Activated CD4-positive, CD25-positive, alpha-beta regulatory T cell treated with anti-CD3 and anti-CD28 coated beads, Interleukin-2, amount 50 U/mL, for 24 hours (primary cell): ENCODE measurements around the gene SPARC.
"Not testable (repeated sequence)": the region's sequence is repeated elsewhere in the genome, so short reads cannot be mapped to it uniquely, and the experiment has no call there.

ENCODE experiments used
- ATAC-seq, 2 donors: fragments of 150-1000 bp; cut with Tn5 transposase; one replicate each; pipeline ENCODE4 v1.10.0; 2021; ENCODE audit warnings: mild to moderate bottlenecking in 1 of 2, moderate library complexity in 1 of 2

The SPARC gene

DNA sequence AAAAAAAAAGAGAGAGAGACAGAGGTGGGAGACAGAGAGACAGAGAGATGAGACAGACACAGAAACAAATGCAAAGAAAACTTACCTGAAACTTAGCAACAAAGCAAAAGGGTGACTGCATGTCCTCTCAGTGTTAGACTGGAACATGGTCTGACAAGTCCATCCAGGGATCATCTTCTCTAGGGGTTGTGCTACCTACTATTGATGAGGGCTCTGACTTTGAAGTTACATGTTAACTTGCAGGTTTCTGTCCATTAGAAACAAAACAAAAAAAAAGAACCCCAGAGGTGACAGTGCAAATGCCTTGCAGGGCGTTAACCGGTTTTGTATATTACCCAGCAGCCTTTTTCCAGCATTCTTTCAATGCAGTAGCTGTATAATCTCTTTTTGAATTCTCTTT, 13.6 kb upstream of the SPARC start:
- ATAC-seq = no peak

DNA sequence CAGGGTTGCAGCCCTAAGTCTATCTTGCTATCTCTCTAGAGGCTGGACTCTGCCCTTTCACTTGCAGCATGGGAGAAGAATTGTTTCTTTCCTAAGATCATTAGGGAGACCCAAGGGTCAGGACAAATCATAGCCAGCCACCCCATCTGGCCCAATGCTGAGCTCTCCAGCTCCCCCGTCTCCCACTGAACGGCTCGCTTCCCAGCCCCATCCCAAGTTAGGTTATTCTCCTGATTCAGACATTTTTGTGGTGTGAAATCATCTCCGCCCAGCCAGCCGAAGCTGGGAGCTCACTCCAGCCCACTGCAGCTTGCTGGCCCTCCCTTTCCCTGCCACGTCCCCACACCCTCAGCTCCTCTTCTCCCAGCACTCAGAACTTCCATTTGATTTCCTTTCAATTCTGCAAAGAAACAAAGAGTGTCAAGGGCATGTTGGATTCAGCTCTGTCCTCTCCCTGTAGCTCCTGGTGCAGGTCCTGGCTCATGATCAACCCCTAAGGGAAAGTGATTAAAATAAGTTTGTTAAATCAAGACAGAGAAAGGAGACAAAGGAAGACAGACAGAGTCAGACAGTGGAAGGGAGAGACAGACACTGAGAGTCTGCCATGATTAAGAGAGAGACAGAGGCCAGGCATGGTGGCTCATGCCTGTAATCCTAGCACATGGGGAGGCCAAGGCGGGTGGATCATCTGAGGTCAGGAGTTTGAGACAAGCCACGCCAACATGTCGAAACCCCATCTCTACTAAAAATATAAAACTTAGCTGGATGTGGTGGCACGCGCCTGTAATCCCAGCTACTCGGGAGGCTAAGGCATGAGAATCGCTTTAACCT, 12.6 kb upstream of the SPARC start:
- no peak for ATAC-seq

DNA sequence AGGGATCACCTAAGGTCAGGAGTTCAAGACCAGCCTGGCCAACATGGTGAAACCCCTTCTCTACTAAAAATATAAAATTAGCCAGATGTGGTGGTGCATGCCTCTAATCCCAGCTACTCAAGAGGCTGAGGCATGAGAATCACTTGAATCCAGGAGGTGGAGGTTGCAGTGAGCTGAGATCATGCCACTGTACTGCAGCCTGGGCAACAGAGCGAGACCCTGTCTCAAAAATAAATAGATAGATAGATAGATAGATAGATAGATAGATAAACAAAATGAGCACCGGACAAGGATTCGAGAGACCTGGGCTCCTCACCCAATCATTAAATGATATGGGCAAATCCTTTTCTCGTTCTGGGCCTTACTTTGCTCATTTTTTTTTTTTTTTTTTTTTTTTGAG, 11.4 kb upstream of the SPARC start:
- not testable (repeated sequence) for ATAC-seq

DNA sequence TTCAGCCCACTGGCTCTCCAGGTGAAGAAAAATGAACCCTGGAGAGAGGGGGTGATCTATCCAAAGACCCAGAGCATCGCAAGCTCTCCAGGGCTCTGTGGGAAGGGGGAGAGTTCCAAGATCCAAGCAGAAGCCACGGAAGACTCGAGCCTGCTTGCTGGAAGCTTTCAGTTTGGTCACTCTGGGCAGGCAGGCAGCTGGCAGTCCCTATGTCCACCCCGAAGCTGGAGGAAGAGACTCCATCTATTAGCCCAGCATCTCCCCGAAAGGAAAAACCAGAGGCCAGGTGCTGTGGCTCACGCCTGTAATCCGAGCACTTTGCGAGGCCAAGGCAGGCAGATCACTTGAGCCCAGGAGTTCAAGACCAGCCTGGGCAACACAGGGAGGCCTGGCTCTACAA, 10.7 kb upstream of the SPARC start:
- no peak for ATAC-seq

DNA sequence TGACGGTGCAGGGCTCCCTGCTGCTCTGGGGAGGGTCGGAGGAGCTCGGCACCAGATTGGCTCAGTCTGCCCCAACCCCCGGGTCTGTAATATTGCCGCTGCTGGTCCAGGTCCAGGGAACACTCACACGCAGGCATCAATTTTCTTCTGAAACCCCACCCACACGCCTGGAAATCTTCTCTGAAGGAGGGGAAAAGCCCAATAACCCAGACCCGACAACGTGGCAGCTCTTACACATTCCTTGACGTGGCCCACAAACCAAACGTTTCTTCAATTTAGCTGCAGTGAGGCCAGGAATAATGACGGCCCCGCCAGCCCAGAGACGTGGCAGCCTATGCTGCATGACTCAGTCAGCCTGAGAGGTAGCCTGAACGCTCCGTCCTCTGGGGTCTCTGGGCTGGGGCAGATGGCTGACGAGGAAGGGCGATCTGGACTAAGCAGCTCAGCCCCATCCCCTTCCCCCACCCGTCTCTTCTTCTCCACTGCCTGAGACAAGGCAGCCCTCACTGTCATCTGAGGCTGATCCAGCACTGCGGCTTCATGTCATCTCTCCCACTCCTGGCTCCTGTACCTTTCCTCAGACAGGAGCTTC, 9.9 kb upstream of the SPARC start:
- no peak for ATAC-seq

DNA sequence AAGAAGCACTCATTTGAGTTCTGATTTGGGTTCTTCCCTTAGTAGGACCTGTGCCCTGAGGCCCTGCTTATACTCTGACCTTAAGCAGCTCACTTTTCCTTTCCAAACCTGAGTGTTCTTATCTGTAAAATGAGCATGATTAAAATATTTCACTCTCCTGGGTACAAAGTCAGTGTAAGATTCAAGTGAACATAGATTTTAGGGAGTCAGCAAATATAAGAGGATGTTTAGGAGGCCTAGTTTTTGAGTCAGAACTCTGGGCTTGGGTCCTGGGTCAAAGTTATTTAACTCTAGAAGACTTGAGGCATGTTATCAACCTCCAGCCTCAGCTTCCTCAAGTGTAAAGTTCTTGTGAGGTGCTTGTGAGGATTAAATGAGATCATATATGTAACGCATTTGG, 8.7 kb upstream of the SPARC start:
- no peak for ATAC-seq

DNA sequence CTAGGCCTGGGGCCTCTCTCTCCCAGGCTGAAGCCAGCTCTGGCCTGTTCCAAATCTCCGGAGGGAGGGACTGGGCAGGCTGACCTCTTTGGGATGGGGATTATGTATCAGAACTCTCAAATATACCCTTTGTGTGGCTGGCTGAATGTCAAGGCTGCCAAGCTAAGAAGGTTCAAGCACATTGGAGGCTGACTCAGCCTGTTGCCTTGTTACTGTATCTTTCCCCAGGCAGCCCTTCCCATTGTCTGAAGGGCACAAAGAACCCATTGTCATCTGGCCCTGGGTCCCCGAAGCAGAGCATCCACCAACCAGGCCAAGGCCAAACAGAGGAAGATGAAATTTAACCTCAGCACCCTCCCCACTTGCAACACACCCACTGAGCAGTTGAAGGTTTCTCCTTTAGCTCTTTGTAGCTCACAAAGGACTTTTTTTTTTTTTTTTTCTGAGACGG, 7.3 kb upstream of the SPARC start:
- no peak for ATAC-seq

DNA sequence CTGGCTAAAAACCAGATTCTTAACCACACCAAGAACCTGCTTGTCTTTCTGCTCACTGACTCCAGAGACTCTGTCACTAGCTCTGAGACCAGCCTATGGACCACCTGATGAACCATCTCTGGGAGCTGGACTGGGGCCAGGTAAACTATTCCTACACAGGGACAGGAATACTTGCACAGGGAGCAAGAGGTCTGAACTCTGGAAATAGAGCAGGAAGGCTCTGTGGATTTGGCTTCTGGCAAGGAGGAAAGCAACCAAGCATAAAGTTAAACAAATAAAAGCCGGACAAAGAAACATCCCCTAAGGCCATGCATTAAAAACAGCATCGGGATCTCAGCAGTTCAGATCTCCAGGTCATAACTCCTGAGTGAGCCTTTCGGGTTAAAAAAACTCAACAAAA, 5.6 kb upstream of the SPARC start:
- ATAC-seq = no peak

DNA sequence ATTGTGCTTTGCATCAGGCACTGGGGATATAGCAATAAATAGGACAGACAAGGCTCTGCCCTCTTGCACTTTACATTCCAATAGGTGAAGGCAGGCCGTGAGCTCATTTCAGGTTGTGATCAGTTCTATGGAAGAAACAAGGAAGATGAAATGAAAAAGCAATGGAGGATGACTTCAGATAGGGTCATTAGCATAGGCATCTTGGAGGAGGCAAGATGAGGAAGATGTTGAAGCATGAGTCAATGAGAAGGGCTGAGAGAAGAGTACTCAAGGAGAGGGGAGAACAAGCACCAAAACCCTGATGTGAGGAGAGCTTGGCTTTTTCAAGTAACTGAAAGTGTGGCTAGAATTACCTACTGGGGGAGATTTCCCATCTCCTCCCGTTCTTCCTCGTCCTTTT, 5.0 kb upstream of the SPARC start:
- no peak for ATAC-seq

DNA sequence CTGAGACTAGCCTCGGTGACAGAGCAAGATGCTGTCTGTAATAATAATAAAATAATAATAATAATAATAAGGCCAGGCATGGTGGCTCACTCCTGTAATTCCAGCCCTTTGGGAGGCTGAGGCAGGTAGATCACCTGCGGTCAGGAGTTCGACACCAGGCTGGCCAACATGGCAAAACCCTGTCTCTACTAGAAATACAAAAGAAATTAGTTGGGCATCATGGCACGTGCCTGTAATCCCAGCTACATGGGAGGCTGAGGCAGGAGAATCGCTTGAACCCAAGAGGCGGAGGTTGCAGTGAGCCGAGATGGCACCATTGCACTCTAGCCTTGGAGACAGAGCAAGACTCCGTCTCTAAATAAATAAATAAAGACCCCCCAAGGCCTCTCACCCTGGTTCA, 2.9 kb upstream of the SPARC start:
- ATAC-seq = not testable (repeated sequence)

DNA sequence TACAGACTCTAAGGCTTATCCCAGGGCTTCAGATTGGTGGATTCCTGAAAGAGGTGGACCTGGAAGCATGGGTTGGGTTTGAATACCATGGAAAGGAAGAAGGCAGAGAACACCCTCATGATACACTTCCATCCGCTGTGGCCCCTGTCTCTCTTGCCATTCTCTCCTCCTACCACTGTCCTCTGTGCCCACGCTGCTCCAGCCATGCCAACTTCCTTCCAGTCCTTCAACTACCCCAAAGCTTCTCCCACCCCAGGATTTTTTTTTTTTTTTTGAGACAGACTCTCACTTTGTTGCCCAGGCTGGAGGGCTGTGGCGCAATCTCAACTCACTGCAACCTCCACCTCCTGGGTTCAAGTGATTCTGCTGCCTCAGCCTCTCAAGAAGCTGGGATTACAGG, 1.7 kb upstream of the SPARC start:
- ATAC-seq = no peak

DNA sequence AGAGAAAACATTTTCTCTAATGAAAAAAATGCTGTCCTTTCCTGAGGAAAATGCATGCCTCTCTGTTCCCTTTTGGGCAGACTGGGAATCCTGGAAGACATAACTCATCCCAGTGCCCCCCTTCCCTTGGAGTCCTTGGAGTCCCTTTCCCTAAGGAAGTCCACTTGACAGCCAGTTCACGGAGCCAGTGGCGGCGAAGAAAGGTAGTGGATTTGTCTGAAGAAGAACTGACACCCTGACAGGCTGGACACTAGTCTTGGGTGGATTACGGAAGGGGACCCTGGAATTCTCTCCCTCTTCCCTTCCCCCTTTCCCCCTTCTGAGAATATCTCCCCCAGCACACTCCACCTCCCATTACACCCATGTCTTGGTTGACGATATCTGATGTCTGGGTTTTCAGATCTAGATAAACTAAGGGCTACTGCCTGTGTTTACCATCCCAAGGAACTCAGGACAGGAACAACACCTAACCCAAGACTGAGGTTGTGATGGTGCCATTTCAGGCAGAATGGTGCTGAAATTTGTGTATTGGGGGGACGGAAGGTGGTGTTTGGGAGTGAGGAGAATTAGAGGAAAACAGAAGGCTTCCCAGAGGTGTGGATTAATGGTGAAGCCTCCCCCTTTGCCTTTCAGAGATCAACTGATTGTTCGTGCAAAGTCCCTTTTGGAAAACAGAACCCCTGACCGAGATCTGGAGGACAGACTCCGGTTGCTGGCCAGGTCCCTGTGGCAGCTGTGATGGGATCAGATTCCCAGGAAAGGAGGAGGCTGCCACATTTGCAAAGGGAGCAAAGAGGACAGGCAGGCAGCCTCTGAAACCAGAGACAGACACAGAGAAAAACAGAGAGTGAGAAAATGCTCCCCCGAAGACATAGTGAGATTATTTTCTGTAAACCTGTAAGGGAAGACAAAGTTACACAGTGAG, 704 bp downstream of the SPARC start:
- ATAC-seq = no peak

DNA sequence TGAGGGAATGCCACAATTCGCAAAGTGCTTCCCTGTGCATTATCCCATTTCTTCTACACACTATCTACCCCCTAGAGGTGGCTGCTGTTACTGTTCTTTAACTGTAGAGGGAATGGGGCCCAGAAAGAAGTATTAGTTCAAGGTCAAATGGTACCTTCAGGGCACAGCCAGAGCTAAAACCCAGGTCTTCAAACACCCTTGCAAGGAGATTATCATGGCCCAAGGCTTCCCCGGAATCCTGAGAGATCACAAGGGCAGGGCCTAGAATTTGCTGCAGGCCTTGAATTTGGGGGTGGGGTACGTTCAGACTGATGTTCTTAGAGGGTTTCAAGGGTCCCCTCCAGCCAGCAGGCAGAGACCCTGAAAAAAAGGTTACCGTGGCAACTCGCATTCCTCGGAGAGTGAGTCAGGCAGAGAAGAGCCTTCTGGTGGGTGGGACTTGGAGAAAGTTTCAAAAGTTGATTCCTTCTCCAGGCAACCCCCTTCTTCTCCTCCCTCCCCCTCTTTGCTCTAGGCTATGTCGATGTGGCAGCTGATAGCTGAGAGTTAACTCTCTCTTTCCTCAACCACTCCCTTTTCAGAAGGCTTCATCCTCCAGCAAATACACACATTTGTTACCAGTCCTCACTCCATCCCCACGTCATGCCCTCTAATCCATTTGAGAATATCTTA, 1.9 kb downstream of the SPARC start:
- ATAC-seq = no peak

DNA sequence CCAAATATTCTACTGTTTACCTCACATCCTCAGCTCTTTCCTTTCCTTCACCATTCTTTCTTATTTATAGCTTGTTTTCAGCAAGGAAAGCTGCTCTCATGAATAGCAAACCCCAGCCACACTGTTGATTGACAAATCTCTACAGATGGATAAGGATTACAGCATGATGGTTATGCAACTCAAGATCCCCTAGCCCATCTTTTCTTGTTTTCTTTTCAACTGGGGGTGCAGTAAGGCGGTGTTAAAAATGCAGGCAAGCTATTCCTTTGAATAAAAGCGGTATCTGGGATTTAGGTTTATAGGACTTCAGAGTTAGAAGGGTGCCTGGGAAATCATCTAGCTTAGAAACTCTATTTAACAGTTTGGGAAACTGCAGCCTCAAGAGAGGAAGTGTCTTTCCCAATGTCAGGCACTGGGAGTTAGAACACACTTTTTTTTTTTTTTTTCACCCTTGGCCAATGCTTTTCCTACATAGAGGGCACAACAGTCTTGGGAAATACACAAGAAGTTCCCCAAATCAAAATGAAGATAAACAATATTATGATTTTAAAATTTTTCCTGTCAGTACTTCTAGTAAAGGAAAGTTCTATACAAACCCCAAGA, 2.6 kb downstream of the SPARC start:
- ATAC-seq = no peak

DNA sequence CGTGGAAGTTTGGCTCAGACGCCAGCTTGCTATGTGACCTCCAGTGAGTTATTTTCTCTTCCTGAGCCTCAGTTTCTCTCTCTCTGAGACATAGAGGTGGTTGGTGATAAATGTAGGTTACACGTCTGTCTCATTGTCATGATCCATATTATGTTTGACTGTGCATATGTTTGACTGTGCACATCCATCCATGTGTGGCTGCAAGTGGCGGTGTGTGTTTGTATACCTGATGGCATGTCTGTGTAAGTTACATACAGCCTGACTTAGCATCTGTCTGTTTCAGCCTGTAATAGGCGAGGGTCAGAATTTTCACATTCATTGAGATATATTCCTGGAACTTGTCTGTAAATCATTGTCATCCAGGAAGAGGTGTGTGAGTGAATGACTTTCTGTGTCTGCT, 3.3 kb downstream of the SPARC start:
- no peak for ATAC-seq

DNA sequence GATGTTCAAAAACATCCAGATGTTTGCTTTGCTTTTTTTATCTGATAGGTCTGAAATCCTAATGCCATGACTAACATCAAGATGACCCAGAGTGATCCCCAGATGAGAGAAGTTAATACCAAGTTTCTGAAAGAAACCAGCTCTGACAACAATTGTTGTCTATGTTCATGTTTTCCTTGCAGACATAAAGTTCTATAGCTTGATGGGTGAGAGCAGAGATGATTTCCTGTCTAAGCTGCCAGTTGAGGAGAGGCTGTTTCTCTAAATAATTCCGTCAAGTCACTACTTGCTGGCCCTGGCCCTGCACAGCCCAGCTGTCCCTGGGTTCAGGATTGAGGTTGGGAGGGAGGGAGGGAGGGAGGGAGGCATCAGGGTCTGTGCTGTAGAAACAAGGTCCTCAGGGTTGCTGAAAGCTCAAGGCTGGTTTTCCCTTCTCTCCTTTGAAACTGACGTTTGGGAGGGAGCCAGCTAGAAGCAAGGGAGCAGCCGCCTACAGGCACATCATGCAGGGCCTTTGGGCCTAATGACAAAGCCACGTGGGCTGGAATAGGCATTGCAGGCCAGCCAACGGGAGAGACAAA, 3.9 kb downstream of the SPARC start:
- no peak for ATAC-seq

DNA sequence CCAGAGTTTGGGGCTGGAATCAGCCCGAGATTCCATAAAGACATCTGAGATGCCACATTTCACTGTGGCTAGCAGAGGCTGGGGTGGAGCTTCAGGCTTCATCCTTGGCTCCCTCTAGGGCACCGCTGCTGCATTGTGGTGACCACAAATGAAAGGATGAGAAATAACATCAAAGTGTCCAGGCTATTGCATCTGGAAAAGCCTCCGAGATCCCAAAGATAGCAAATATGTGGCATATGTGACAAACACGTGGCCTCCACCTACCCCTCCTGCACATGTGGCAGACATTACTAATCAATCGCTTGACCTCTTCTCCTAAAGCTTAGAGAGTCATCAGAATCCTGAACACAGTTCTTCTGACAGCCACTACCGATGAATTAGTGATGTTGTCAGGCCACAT, 4.5 kb downstream of the SPARC start:
- ATAC-seq = no peak

DNA sequence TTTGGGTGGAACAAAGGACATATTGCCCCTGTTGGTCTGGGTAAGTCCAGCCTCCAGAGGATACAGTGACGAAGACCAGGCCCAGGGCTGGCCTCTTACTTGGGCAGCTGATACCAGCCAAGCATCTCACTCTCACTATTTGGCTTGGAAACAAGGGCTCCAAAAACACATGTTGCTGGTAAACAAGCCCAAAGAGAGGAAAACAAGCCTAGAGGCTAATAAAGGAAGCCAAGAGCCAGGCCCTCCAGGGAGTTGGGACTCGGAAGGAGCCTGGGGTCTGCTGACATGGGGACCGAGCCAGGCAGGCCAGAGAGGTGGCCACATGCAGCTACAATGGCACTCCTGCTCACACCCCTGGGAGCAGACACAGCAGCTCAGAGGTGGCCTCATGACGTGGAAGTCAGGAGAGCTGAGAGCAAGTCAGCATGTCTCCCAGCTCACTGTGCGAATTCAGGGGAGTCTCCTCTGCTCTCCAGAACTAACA, 5.7 kb downstream of the SPARC start:
- no peak for ATAC-seq

DNA sequence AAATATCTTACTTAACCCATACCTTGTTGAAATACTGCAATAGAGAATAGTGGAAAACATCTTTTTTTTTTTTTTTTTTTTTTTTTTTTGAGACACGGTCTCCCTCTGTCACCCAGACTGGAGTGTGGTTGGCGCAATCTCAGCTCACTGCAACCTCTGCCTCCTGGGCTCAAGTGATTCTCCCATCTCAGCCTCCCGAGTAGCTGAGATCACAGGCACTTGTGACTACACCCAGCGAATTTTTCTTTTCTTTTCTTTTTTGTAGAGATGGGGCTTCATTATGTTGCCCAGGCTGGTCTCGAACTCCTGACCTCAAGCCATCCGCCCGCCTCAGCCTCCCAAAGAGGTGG, 6.6 kb downstream of the SPARC start:
- not testable (repeated sequence) for ATAC-seq

DNA sequence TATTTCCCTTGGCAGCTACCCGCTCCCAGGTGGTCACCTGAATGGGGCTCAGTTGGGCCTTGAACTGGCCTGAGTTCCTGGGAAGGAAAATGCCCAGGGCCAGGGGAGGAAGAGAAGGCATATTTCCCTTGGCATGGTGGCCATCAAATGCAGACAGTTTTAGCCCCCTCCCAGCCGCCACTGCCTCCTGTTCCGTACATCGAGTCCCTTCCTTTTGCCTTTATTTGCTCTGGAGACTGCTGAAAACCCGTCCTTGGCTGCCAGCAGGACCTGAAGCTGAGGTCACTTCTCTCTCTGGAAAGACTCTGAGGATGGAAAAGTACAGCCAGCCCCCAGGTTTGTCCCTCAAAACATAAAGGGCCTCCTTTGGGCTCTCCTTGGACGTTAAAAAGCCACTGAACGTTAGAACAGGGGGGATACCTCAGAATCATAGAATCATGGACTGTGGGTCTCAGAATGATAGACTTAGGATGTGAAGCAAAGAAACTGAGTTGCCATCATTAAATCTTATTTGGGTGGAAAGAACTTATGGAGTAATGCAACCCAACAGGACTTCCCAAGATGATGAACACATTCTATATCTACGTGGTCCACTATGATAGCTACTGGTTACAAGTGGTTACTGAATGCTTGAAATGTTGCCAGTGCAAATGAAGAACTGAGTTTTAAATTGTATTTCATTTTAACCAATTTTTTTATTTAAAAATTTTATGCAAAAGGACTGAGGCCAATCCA, 7.1 kb downstream of the SPARC start:
- no peak for ATAC-seq

DNA sequence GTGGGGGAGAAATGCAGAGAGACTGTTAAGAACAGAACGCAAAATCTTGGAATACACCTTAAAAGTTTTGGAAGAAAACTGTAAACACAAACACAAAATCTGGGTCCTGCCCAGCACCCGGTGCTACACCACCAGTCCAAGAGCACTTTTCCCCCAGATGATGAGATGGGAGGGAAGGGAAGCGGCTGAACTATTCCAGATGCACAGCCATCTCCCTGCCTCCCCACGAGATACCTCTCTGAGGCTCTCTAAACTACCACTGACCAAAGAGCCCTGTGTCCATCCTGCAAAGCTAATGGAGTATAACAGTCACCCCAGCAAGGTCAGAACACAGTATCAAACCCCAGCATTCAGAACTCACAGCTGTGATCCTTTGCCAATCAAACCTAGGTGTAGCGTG, 8.0 kb downstream of the SPARC start:
- no peak for ATAC-seq
